Measurements from ENCODE around the gene TIE1.

TIE1 gene

GRCh38 chr1:43300378-43301094 lies at the start of gene TIE1:
Gene TIE1 (plus strand): TSS chr1:43300982. CDS start chr1:43301072, 90 bp downstream.
- Histone ChIP-seq H3K9ac (ENCODE audit: low read length) (no peak within 1 kb of the TSS), H3K27me3 (ENCODE audit: control insufficient read depth, insufficient read depth, low read length) (no peaks in the 10 kb centered on the region), H3K4me1 (ENCODE audit: control insufficient read depth, insufficient read depth, low read length) (peaks cover 23% of the 10 kb centered on the region), H3K9me3 (ENCODE audit: control insufficient read depth, low read length) (no peaks in the 10 kb centered on the region), H3K4me3 (ENCODE audit: low read length) (no peak within 1 kb of the TSS), H3K36me3 (ENCODE audit: control insufficient read depth, insufficient read depth, low read length) (no peaks in the 10 kb centered on the region)

- H3K9ac ChIP-seq (ENCODE audit: low read length): no peak overlapping the region
- H3K4me3 ChIP-seq (ENCODE audit: low read length): no peak overlapping the region
- H3K4me1 ChIP-seq (ENCODE audit: control insufficient read depth, insufficient read depth, low read length): peaks cover 27% of the 10 kb centered on the region
- no peaks in the 10 kb centered on the region for H3K9me3 ChIP-seq (ENCODE audit: control insufficient read depth, low read length)
- no peaks in the 10 kb centered on the region for H3K36me3 ChIP-seq (ENCODE audit: control insufficient read depth, insufficient read depth, low read length)
- H3K27me3 ChIP-seq (ENCODE audit: control insufficient read depth, insufficient read depth, low read length): no peaks in the 10 kb centered on the region
Measured at GRCh38 chr1:43251024-43251423, 49.8 kb upstream of the TIE1 start.

GRCh38 chr1:43252225-43252624 lies 48.6 kb upstream of the TIE1 start:
- Histone ChIP-seq H3K4me1 (ENCODE audit: control insufficient read depth, insufficient read depth, low read length) (peaks cover 30% of the 10 kb centered on the region), H3K27me3 (ENCODE audit: control insufficient read depth, insufficient read depth, low read length) (no peaks in the 10 kb centered on the region), H3K9me3 (ENCODE audit: control insufficient read depth, low read length) (no peaks in the 10 kb centered on the region), H3K36me3 (ENCODE audit: control insufficient read depth, insufficient read depth, low read length) (no peaks in the 10 kb centered on the region), H3K9ac (ENCODE audit: low read length) (no peak overlapping the region), H3K4me3 (ENCODE audit: low read length) (no peak overlapping the region)

GRCh38 chr1:43253173-43253572 lies 47.6 kb upstream of the TIE1 start:
- H3K4me3 ChIP-seq (ENCODE audit: low read length): no peak overlapping the region
- H3K27me3 ChIP-seq (ENCODE audit: control insufficient read depth, insufficient read depth, low read length): no peaks in the 10 kb centered on the region
- no peaks in the 10 kb centered on the region for H3K9me3 ChIP-seq (ENCODE audit: control insufficient read depth, low read length)
- peaks cover 35% of the 10 kb centered on the region for H3K4me1 ChIP-seq (ENCODE audit: control insufficient read depth, insufficient read depth, low read length)
- no peak overlapping the region for H3K9ac ChIP-seq (ENCODE audit: low read length)
- no peaks in the 10 kb centered on the region for H3K36me3 ChIP-seq (ENCODE audit: control insufficient read depth, insufficient read depth, low read length)

GRCh38 chr1:43253876-43254275 lies 46.9 kb upstream of the TIE1 start:
- no peaks in the 10 kb centered on the region for H3K27me3 ChIP-seq (ENCODE audit: control insufficient read depth, insufficient read depth, low read length)
- peaks cover 35% of the 10 kb centered on the region for H3K4me1 ChIP-seq (ENCODE audit: control insufficient read depth, insufficient read depth, low read length)
- no peaks in the 10 kb centered on the region for H3K36me3 ChIP-seq (ENCODE audit: control insufficient read depth, insufficient read depth, low read length)
- H3K9me3 ChIP-seq (ENCODE audit: control insufficient read depth, low read length): no peaks in the 10 kb centered on the region
- H3K4me3 ChIP-seq (ENCODE audit: low read length): no peak overlapping the region
- H3K9ac ChIP-seq (ENCODE audit: low read length): no peak overlapping the region

GRCh38 chr1:43255438-43256210 lies 45.2 kb upstream of the TIE1 start:
- H3K9me3 ChIP-seq (ENCODE audit: control insufficient read depth, low read length): no peaks in the 10 kb centered on the region
- H3K4me1 ChIP-seq (ENCODE audit: control insufficient read depth, insufficient read depth, low read length): peaks cover 35% of the 10 kb centered on the region
- no peak overlapping the region for H3K9ac ChIP-seq (ENCODE audit: low read length)
- H3K36me3 ChIP-seq (ENCODE audit: control insufficient read depth, insufficient read depth, low read length): no peaks in the 10 kb centered on the region
- no peak overlapping the region for H3K4me3 ChIP-seq (ENCODE audit: low read length)
- no peaks in the 10 kb centered on the region for H3K27me3 ChIP-seq (ENCODE audit: control insufficient read depth, insufficient read depth, low read length)

- no peaks in the 10 kb centered on the region for H3K9me3 ChIP-seq (ENCODE audit: control insufficient read depth, low read length)
- H3K27me3 ChIP-seq (ENCODE audit: control insufficient read depth, insufficient read depth, low read length): no peaks in the 10 kb centered on the region
- H3K9ac ChIP-seq (ENCODE audit: low read length): peak overlapping the region; percentile 19
- H3K36me3 ChIP-seq (ENCODE audit: control insufficient read depth, insufficient read depth, low read length): no peaks in the 10 kb centered on the region
- peaks cover 35% of the 10 kb centered on the region for H3K4me1 ChIP-seq (ENCODE audit: control insufficient read depth, insufficient read depth, low read length)
- H3K4me3 ChIP-seq (ENCODE audit: low read length): no peak overlapping the region
Measured at GRCh38 chr1:43256675-43257570, 43.9 kb upstream of the TIE1 start.

- Histone ChIP-seq H3K27me3 (ENCODE audit: control insufficient read depth, insufficient read depth, low read length) (no peaks in the 10 kb centered on the region), H3K9ac (ENCODE audit: low read length) (no peak overlapping the region), H3K4me1 (ENCODE audit: control insufficient read depth, insufficient read depth, low read length) (peaks cover 35% of the 10 kb centered on the region), H3K36me3 (ENCODE audit: control insufficient read depth, insufficient read depth, low read length) (no peaks in the 10 kb centered on the region), H3K4me3 (ENCODE audit: low read length) (no peak overlapping the region), H3K9me3 (ENCODE audit: control insufficient read depth, low read length) (no peaks in the 10 kb centered on the region)
Measured at GRCh38 chr1:43258370-43258769, 42.4 kb upstream of the TIE1 start.

- H3K27me3 ChIP-seq (ENCODE audit: control insufficient read depth, insufficient read depth, low read length): no peaks in the 10 kb centered on the region
- no peaks in the 10 kb centered on the region for H3K9me3 ChIP-seq (ENCODE audit: control insufficient read depth, low read length)
- peaks cover 14% of the 10 kb centered on the region for H3K4me1 ChIP-seq (ENCODE audit: control insufficient read depth, insufficient read depth, low read length)
- no peaks in the 10 kb centered on the region for H3K36me3 ChIP-seq (ENCODE audit: control insufficient read depth, insufficient read depth, low read length)
- no peak overlapping the region for H3K4me3 ChIP-seq (ENCODE audit: low read length)
- H3K9ac ChIP-seq (ENCODE audit: low read length): no peak overlapping the region
Measured at GRCh38 chr1:43265431-43265830, 35.4 kb upstream of the TIE1 start.

- no peak overlapping the region for H3K9ac ChIP-seq (ENCODE audit: low read length)
- H3K27me3 ChIP-seq (ENCODE audit: control insufficient read depth, insufficient read depth, low read length): no peaks in the 10 kb centered on the region
- peaks cover 19% of the 10 kb centered on the region for H3K4me1 ChIP-seq (ENCODE audit: control insufficient read depth, insufficient read depth, low read length)
Measured at GRCh38 chr1:43266881-43267280, 33.9 kb upstream of the TIE1 start.

GRCh38 chr1:43267291-43267805 lies 33.4 kb upstream of the TIE1 start:
- no peaks in the 10 kb centered on the region for H3K9me3 ChIP-seq (ENCODE audit: control insufficient read depth, low read length)
- H3K4me3 ChIP-seq (ENCODE audit: low read length): no peak overlapping the region
- H3K27me3 ChIP-seq (ENCODE audit: control insufficient read depth, insufficient read depth, low read length): no peaks in the 10 kb centered on the region
- H3K9ac ChIP-seq (ENCODE audit: low read length): no peak overlapping the region
- peaks cover 24% of the 10 kb centered on the region for H3K4me1 ChIP-seq (ENCODE audit: control insufficient read depth, insufficient read depth, low read length)
- H3K36me3 ChIP-seq (ENCODE audit: control insufficient read depth, insufficient read depth, low read length): no peaks in the 10 kb centered on the region

More at GRCh38 chr1:43266881-43267280, 33.9 kb upstream of the TIE1 start:
- Histone ChIP-seq H3K9me3 (ENCODE audit: control insufficient read depth, low read length) (no peaks in the 10 kb centered on the region), H3K4me3 (ENCODE audit: low read length) (no peak overlapping the region), H3K36me3 (ENCODE audit: control insufficient read depth, insufficient read depth, low read length) (no peaks in the 10 kb centered on the region)

All from mucosa of stomach (tissue), 1 donor.